ENCODE measurements around the gene RCN1.

The RCN1 gene

DNA sequence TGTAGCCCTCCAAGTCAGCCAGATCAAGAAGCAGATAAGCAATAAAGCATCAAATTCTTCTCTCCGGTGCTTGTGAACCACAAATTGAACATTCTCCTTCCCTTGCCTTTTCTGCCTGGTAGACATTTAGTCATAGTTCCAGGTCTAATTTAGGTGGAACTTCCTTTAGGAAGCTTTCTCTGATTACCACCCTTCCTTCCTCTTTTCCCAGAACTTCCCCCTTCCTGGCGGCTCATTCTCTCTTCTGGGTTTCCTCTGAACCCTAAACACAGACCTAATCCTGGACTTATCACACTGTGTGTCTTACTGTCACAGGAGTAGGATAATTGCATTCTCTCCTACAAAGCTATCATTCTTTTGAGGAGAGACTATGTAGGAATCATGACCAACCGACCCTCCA lies 61.9 kb downstream of the RCN1 start:
- no peak for DNase-seq (ENCODE audit: low read depth in 1 of 2, low spot score in 1 of 2)
- in situ Hi-C loops (cut with HindIII; ENCODE audit: low pct_unique_long_range_greater_than_20kb, low sequenced_read_pairs), result no loop called here
- TF ChIP-seq JUND (IDR thresholded peaks at IDR 0.05; ENCODE audit: low read depth), result no peak

DNA sequence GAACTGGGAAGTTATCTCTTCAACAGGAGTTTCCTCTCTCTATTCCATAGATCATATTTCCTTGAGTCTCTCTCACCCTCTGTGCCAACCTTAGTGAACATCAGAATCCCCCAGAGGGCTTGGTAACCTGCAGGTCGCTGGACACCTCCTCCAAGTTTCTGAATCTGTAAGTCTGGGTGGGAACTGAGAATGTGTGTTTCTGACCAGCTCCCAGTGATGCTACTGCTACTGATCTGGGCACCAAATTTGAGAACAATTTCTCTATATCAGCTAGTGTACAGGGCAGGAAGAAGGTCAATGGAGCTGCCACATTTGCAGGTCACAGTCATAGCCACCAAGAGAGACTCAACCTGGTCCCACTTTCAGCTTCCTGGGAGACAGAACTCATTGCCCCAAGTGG lies 62.9 kb downstream of the RCN1 start:
- no peak for DNase-seq (ENCODE audit: low read depth in 1 of 2, low spot score in 1 of 2)
- TF ChIP-seq JUND (IDR thresholded peaks at IDR 0.05; ENCODE audit: low read depth), result no peak
- in situ Hi-C loops (cut with HindIII; ENCODE audit: low pct_unique_long_range_greater_than_20kb, low sequenced_read_pairs), result no loop called here

DNA sequence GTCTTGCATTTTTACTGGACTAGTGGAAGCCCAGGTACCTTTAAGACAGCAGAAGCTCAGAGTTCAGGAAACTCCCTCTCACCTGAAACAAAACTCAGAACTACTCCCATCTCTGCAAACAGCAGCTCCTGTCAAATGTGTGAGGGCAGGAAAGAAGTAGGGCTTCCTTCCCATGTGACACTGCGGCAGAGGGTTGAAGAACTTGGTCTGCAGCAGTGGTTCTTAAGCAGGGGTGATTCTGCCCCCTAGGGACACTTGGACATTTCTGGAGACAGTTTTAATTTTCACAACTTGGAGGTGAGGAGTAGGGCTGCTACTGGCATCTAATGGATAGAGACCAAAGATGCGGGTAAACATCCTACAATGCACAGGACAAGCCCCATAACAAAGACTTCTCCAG lies 63.4 kb downstream of the RCN1 start:
- peak in 1 of 2 experiments; percentile 55 for DNase-seq (ENCODE audit: low read depth in 1 of 2, low spot score in 1 of 2)
- in situ Hi-C loops (cut with HindIII; ENCODE audit: low pct_unique_long_range_greater_than_20kb, low sequenced_read_pairs), result no loop called here
- no peak for TF ChIP-seq JUND (IDR thresholded peaks at IDR 0.05; ENCODE audit: low read depth)
